Fibroblast of pulmonary artery (primary cell): ENCODE measurements around the gene FZD1.

Experiments
- DNase-seq: peaks from one replicate; pipeline ENCODE4 v3.0.0-alpha.2; 2010; ENCODE audit warnings: low read depth
- H3K4me3 ChIP-seq: replicated peaks from 2 replicates; pipeline ENCODE4 v1.5.1; 2011; ENCODE audit warnings: low read depth, mild to moderate bottlenecking, control low read depth, low read length, moderate library complexity
- TF ChIP-seq, protein P1 (sequence below): IDR thresholded peaks from 2 replicates; pipeline ENCODE4 v1.5.1; 2011; ENCODE audit warnings: mild to moderate bottlenecking, control low read depth, low read length, inconsistent platforms; ENCODE audit errors: missing control alignments

FZD1 gene

DNA sequence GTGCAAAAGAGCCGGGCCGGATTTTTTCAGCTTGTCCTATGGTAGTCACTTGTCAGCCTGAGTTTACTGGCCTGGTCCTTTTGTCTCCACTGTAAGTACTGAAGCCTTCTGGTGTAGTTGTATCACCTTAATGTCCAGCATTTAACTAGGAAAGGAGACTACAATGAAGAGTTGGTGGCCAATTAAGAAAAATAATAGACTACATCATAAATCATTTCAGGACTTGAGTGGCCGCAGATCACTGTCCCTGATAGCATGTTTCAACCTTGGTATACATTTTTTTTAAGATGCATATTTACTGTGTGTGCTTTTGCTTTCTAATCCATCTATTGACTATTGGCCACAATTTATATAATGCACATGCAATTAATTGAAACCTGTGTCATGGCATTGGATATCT lies 6.1 kb downstream of the FZD1 start:
- no peak overlapping the region for H3K4me3 ChIP-seq
- DNase-seq: no peak
- TF ChIP-seq, protein P1, sequence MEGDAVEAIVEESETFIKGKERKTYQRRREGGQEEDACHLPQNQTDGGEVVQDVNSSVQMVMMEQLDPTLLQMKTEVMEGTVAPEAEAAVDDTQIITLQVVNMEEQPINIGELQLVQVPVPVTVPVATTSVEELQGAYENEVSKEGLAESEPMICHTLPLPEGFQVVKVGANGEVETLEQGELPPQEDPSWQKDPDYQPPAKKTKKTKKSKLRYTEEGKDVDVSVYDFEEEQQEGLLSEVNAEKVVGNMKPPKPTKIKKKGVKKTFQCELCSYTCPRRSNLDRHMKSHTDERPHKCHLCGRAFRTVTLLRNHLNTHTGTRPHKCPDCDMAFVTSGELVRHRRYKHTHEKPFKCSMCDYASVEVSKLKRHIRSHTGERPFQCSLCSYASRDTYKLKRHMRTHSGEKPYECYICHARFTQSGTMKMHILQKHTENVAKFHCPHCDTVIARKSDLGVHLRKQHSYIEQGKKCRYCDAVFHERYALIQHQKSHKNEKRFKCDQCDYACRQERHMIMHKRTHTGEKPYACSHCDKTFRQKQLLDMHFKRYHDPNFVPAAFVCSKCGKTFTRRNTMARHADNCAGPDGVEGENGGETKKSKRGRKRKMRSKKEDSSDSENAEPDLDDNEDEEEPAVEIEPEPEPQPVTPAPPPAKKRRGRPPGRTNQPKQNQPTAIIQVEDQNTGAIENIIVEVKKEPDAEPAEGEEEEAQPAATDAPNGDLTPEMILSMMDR: no peak

DNA sequence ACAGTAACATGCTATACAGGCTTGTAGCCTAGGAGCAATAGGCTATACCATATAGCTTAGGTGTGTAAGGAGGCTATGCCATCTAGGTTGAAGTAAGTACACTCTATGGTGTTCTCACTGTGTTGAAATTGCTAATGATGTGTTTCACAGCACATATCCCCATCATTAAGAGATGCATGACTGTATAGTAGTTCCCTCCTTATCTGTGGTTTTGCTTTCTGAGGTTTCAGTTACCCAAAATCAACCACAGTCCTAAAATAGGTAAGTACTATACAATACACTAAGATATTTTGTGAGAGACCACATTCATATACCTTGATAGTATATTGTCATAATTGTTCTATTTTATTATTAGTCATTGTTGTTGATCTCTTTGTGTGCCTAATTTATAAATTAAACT lies 12.7 kb downstream of the FZD1 start:
- no peak overlapping the region for H3K4me3 ChIP-seq
- TF ChIP-seq, protein P1: no peak
- no peak for DNase-seq

DNA sequence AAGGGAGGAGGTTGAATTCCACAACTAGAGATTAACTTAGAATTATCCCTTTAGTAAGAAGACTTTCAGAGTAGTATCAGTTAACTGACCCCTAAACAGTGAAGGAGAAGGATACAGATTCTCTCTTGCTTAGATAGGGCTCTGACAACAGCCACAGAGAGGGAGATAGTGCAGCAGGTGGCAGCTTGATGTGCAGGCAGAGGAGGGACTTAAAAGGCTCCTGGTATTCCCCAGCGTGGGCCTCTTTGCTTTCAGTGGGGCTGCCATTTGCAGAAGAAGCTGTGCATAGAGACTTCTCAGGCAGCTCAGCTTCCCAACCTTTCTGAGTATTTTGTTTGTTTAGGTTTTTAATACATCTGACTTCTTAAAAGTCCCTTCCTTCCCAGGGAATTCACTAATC lies 16.0 kb downstream of the FZD1 start:
- H3K4me3 ChIP-seq: no peak overlapping the region
- DNase-seq: no peak
- TF ChIP-seq, protein P1: no peak

DNA sequence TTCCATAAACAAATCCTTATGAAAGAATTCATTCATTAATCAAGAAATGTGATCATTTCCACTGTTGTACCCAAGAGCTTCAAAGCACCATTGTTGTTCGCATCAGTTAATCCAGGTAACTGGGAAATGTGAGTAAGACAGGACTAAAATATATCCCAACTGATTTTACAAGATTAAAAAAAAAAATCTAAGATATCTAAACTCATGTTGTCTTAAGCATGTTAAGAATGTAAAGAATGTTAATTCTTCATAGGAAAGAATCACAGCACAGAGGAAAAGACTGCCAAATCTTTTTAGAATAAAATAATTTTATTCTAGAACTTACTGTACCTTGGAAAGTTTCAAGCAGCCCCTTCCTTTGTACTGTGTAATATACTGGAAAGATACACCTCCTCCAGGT lies 16.4 kb downstream of the FZD1 start:
- TF ChIP-seq, protein P1: no peak
- DNase-seq: no peak

DNA sequence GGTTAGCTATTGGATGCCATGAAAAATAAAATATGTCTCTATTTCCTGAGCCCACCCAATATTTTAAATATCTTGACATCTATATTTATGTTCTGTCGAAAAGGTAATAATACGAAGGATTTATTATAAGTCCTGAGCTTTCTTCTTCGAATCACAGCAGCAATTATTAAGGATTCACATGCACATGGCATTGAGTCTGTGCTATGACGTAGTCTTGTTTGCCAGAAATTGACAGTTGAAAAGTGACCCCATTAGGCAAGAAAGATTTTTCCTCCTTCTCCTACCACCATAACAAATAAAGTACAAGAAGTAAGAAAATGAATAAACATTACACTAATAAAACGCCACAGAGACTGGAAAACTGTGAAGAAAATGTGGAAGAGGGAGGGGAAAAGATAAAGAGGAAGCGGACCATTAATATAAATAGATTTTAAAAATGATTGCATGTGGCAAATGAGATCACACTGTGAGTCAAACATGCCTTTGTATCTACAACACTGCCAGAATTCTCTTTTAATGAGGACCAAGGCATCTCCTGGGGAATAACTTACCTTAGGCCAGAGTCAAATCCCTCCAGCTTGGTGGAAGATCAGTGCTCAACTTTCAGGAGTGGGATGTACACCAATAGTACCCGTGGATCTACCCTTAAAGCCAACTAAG lies 21.6 kb downstream of the FZD1 start:
- DNase-seq: no peak
- no peak overlapping the region for H3K4me3 ChIP-seq
- TF ChIP-seq, protein P1: no peak

More for the DNA sequence above, 16.4 kb downstream of the FZD1 start:
- no peak overlapping the region for H3K4me3 ChIP-seq

DNA sequence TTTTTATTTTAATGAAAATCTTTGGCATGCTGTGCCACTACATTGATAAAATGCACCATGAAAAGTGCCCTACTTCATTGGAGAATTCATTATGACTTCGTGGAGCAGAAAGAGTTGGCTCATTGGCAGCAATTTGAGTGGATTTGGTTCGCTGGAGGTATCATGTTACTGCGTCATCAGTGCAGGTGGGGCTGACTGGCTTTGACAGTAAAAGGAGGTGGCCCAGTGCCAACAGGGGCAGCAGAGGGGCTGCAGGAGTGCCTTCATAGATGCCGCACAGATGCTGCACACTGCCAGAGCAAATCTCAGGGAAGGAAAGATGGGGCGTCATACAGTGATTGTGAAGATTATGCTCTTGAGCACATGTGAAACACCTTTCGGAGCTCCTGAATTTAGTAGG lies 22.2 kb downstream of the FZD1 start:
- DNase-seq: no peak
- TF ChIP-seq, protein P1: no peak
- H3K4me3 ChIP-seq: no peak overlapping the region
